HUES48 (cell line): ENCODE data around the gene CHRDL2.
A peak's percentile ranks its signal among the peaks of the same experiment; 100 is the strongest.

Experiments used
- H3K27ac ChIP-seq: one replicate; pipeline ENCODE4 v1.7.0; 2013; ENCODE audit warnings: low read depth, low read length, inconsistent platforms
- H3K27me3 ChIP-seq: 2 replicates; pipeline ENCODE4 v1.6.1; 2013; ENCODE audit warnings: mild to moderate bottlenecking, low read length; ENCODE audit not compliant: control insufficient read depth, insufficient read depth
- H3K36me3 ChIP-seq: 2 replicates; pipeline ENCODE4 v1.6.1; 2013; ENCODE audit warnings: low read length; ENCODE audit not compliant: control insufficient read depth, insufficient read depth
- H3K4me1 ChIP-seq: 2 replicates; pipeline ENCODE4 v1.6.1; 2013; ENCODE audit warnings: mild to moderate bottlenecking, low read length; ENCODE audit not compliant: control insufficient read depth, insufficient read depth
- H3K4me3 ChIP-seq: 2 replicates; pipeline ENCODE4 v1.5.1; 2013; ENCODE audit warnings: mild to moderate bottlenecking, low read depth, low read length
- H3K9ac ChIP-seq: 2 replicates; pipeline ENCODE4 v1.6.1; 2013; ENCODE audit warnings: mild to moderate bottlenecking, low read depth, low read length, moderate library complexity
- H3K9me3 ChIP-seq: 2 replicates; pipeline ENCODE4 v1.6.1; 2013; ENCODE audit warnings: low read length; ENCODE audit not compliant: control insufficient read depth, insufficient read depth

The CHRDL2 gene

GRCh38 chr11:74731301-74732094 is at the start of gene CHRDL2:
TSS of gene CHRDL2 (minus strand) at chr11:74731426. CDS start at chr11:74730888, 538 bp downstream.
- Histone ChIP-seq H3K27ac (no peak within 1 kb of the TSS), H3K36me3 (no peaks in the 10 kb centered on the region), H3K4me3 (peak within 1 kb of the TSS; percentile 66), H3K27me3 (peaks cover 71% of the 10 kb centered on the region), H3K9me3 (no peaks in the 10 kb centered on the region), H3K4me1 (no peaks in the 10 kb centered on the region; the same call in 1 of the 2 replicates), H3K9ac (no peak within 1 kb of the TSS)

GRCh38 chr11:74780248-74781005 is 49.2 kb upstream of the CHRDL2 start:
- Histone ChIP-seq H3K9ac (no peak overlapping the region), H3K27ac (no peak overlapping the region), H3K4me3 (no peak overlapping the region), H3K9me3 (no peaks in the 10 kb centered on the region), H3K4me1 (no peaks in the 10 kb centered on the region; the same call in 1 of the 2 replicates), H3K27me3 (no peaks in the 10 kb centered on the region), H3K36me3 (no peaks in the 10 kb centered on the region)

GRCh38 chr11:74778581-74778980 is 47.4 kb upstream of the CHRDL2 start:
- Histone ChIP-seq H3K27me3 (no peaks in the 10 kb centered on the region), H3K9ac (no peak overlapping the region), H3K4me1 (no peaks in the 10 kb centered on the region; the same call in 1 of the 2 replicates)

GRCh38 chr11:74777877-74778276 is 46.7 kb upstream of the CHRDL2 start:
- Histone ChIP-seq H3K36me3 (no peaks in the 10 kb centered on the region), H3K9ac (no peak overlapping the region), H3K4me3 (no peak overlapping the region)

More at GRCh38 chr11:74778581-74778980, 47.4 kb upstream of the CHRDL2 start:
- Histone ChIP-seq H3K27ac (no peak overlapping the region), H3K9me3 (no peaks in the 10 kb centered on the region), H3K36me3 (no peaks in the 10 kb centered on the region), H3K4me3 (no peak overlapping the region)

GRCh38 chr11:74777038-74777437 is 45.8 kb upstream of the CHRDL2 start:
- H3K9me3 ChIP-seq = no peaks in the 10 kb centered on the region
- H3K9ac ChIP-seq = no peak overlapping the region
- no peaks in the 10 kb centered on the region; the same call in 1 of the 2 replicates for H3K4me1 ChIP-seq
- no peaks in the 10 kb centered on the region for H3K27me3 ChIP-seq
- H3K27ac ChIP-seq = no peak overlapping the region
- no peak overlapping the region for H3K4me3 ChIP-seq
- no peaks in the 10 kb centered on the region for H3K36me3 ChIP-seq

More at GRCh38 chr11:74777877-74778276, 46.7 kb upstream of the CHRDL2 start:
- no peak overlapping the region for H3K27ac ChIP-seq
- H3K4me1 ChIP-seq = no peaks in the 10 kb centered on the region; the same call in 1 of the 2 replicates
- H3K9me3 ChIP-seq = no peaks in the 10 kb centered on the region
- no peaks in the 10 kb centered on the region for H3K27me3 ChIP-seq

- Histone ChIP-seq H3K27me3 (no peaks in the 10 kb centered on the region), H3K9me3 (no peaks in the 10 kb centered on the region), H3K4me1 (no peaks in the 10 kb centered on the region; the same call in 1 of the 2 replicates), H3K4me3 (no peak overlapping the region), H3K27ac (no peak overlapping the region), H3K36me3 (no peaks in the 10 kb centered on the region), H3K9ac (no peak overlapping the region)
Measured at GRCh38 chr11:74776546-74776945, 45.3 kb upstream of the CHRDL2 start.

- Histone ChIP-seq H3K9me3 (no peaks in the 10 kb centered on the region), H3K36me3 (no peaks in the 10 kb centered on the region), H3K27me3 (no peaks in the 10 kb centered on the region), H3K27ac (no peak overlapping the region), H3K4me1 (no peaks in the 10 kb centered on the region; the same call in 1 of the 2 replicates), H3K9ac (no peak overlapping the region), H3K4me3 (no peak overlapping the region)
Measured at GRCh38 chr11:74775762-74776161, 44.5 kb upstream of the CHRDL2 start.

GRCh38 chr11:74773476-74773875 is 42.2 kb upstream of the CHRDL2 start:
- Histone ChIP-seq H3K27ac (no peak overlapping the region), H3K9ac (no peak overlapping the region), H3K9me3 (no peaks in the 10 kb centered on the region), H3K36me3 (no peaks in the 10 kb centered on the region), H3K4me1 (no peaks in the 10 kb centered on the region), H3K27me3 (no peaks in the 10 kb centered on the region), H3K4me3 (no peak overlapping the region)

- H3K36me3 ChIP-seq = no peaks in the 10 kb centered on the region
- no peak overlapping the region for H3K9ac ChIP-seq
- H3K4me3 ChIP-seq = no peak overlapping the region
- no peaks in the 10 kb centered on the region for H3K4me1 ChIP-seq
- no peaks in the 10 kb centered on the region for H3K9me3 ChIP-seq
- H3K27me3 ChIP-seq = no peaks in the 10 kb centered on the region
- no peak overlapping the region for H3K27ac ChIP-seq
Measured at GRCh38 chr11:74771139-74771538, 39.9 kb upstream of the CHRDL2 start.

- Histone ChIP-seq H3K4me3 (no peak overlapping the region), H3K4me1 (no peaks in the 10 kb centered on the region), H3K9me3 (no peaks in the 10 kb centered on the region)
Measured at GRCh38 chr11:74770456-74770855, 39.2 kb upstream of the CHRDL2 start.

More at GRCh38 chr11:74770456-74770855, 39.2 kb upstream of the CHRDL2 start:
- no peaks in the 10 kb centered on the region for H3K36me3 ChIP-seq
- H3K27me3 ChIP-seq = no peaks in the 10 kb centered on the region
- H3K9ac ChIP-seq = no peak overlapping the region
- no peak overlapping the region for H3K27ac ChIP-seq
